Smooth muscle cell (in vitro differentiated cells): Measurements from ENCODE around the gene GBX1. TPM values are rescaled to one million over a fixed set of nuclear protein-coding genes. Genes with fewer than 3 reads are reported as not detected.

Source experiments
- DNase-seq: peaks from one replicate; lab custom pipeline; 2025; ENCODE audit not compliant: unreplicated experiment; lab: John Stamatoyannopoulos, UW
- H2AFZ ChIP-seq: fragments of 200-600 bp; sonication (generic); 2 replicates; pipeline ENCODE4 v1.6.0; 2016; ENCODE audit warnings: antibody characterized with exemption, low read depth, mild to moderate bottlenecking
- H3F3A ChIP-seq: fragments of 200-600 bp; sonication (generic); 2 replicates; pipeline ENCODE4 v1.6.0; 2017; ENCODE audit warnings: antibody characterized with exemption, low read depth
- H3K27ac ChIP-seq: fragments of 200-600 bp; sonication (generic); 2 replicates; pipeline ENCODE4 v1.5.1; 2016; ENCODE audit warnings: low read depth, mild to moderate bottlenecking
- H3K27me3 ChIP-seq: fragments of 200-600 bp; sonication (generic); 2 replicates; pipeline ENCODE4 v1.6.1; 2016; ENCODE audit warnings: low read depth, mild to moderate bottlenecking
- H3K36me3 ChIP-seq: fragments of 200-600 bp; sonication (generic); 2 replicates; pipeline ENCODE4 v1.5.1; 2016; ENCODE audit warnings: low read depth
- H3K4me1 ChIP-seq: fragments of 200-600 bp; sonication (generic); 2 replicates; pipeline ENCODE4 v1.5.1; 2016; ENCODE audit warnings: low read depth
- H3K4me2 ChIP-seq: fragments of 200-600 bp; sonication (generic); 2 replicates; pipeline ENCODE4 v1.6.0; 2016; ENCODE audit warnings: mild to moderate bottlenecking
- H3K4me3 ChIP-seq: fragments of 200-600 bp; sonication (generic); 2 replicates; pipeline ENCODE4 v1.5.1; 2016; ENCODE audit warnings: mild to moderate bottlenecking
- H3K79me2 ChIP-seq: fragments of 200-600 bp; sonication (generic); 2 replicates; pipeline ENCODE4 v1.6.0; 2016; ENCODE audit warnings: low read depth, mild to moderate bottlenecking
- H3K9ac ChIP-seq: fragments of 200-600 bp; sonication (generic); 2 replicates; pipeline ENCODE4 v1.6.0; 2016; ENCODE audit warnings: low read depth
- H3K9me3 ChIP-seq: fragments of 200-600 bp; sonication (generic); replicated peaks from 2 replicates; pipeline ENCODE4 v1.5.1; 2016; ENCODE audit warnings: low read depth
- H4K20me1 ChIP-seq: fragments of 200-600 bp; sonication (generic); 2 replicates; pipeline ENCODE4 v1.6.0; 2016; ENCODE audit warnings: low read depth
- WGBS: methylation state at CpG from one replicate; pipeline ENCODE4 v1.1.7; 2016; ENCODE audit warnings: low lambda C conversion rate; 5-methylcytosine and 5-hydroxymethylcytosine counted together
- polyA plus RNA-seq: library from polyadenylated mRNA; unstranded; fragments of >200 nt; fragmentation: Nextera tagmentation; extraction: Ambion mirVana; gene quantifications from 2 replicates; pipeline ENCODE4 v1.2.1, GENCODE V29; 2016
- total RNA-seq: library from RNA; depleted of rRNA; stranded (reverse); fragments of >200 nt; gene quantifications from 2 replicates; pipeline ENCODE4 v1.2.3, GENCODE V29; 2014
- TF ChIP-seq, protein P1 (sequence below): fragments of 200-600 bp; sonication (generic); IDR thresholded peaks from 2 replicates; pipeline ENCODE4 v1.5.1; 2017; ENCODE audit warnings: borderline replicate concordance, mild to moderate bottlenecking, antibody characterized with exemption; ENCODE audit not compliant: insufficient read depth, poor library complexity, severe bottlenecking

The GBX1 gene
- total and polyA plus RNA-seq, 2 experiments from 2014 or later: not detected

DNA sequence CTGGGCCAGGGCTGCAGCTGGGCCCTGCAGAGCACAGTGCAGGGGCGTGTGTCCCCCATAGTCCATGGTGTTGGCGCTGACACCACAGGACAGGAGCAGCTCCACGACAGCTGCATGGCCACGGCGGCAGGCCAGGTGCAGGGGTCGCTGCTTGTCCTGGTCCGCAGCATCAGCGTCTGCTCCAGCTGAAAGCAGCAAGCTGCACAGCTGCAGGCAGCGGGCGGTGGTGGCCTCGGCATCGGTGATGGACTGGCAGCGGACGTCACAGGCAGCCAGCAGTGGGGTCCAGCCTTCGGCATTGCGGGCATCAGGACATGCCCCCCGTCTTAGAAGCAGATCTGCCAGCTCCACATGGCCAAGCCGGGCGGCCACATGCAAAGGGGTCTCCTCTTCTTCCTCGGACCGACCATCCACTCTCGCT is 13.5 kb upstream of the GBX1 start:
- no peak overlapping the region for H2AFZ ChIP-seq
- no peak overlapping the region for H3K27ac ChIP-seq
- no peak overlapping the region for H3K4me2 ChIP-seq
- no peaks in the 10 kb centered on the region for H3F3A ChIP-seq
- 93% methylated on average over 22 of the region's 22 CpGs for WGBS
- H3K9me3 ChIP-seq: no peaks in the 10 kb centered on the region
- H3K27me3 ChIP-seq: peaks cover 27% of the 10 kb centered on the region
- no peaks in the 10 kb centered on the region for H4K20me1 ChIP-seq
- H3K36me3 ChIP-seq: no peaks in the 10 kb centered on the region
- H3K79me2 ChIP-seq: no peaks in the 10 kb centered on the region
- no peak overlapping the region for H3K4me3 ChIP-seq
- H3K4me1 ChIP-seq: no peaks in the 10 kb centered on the region
- no peak overlapping the region for H3K9ac ChIP-seq
- DNase-seq: no peak
- TF ChIP-seq, protein P1, sequence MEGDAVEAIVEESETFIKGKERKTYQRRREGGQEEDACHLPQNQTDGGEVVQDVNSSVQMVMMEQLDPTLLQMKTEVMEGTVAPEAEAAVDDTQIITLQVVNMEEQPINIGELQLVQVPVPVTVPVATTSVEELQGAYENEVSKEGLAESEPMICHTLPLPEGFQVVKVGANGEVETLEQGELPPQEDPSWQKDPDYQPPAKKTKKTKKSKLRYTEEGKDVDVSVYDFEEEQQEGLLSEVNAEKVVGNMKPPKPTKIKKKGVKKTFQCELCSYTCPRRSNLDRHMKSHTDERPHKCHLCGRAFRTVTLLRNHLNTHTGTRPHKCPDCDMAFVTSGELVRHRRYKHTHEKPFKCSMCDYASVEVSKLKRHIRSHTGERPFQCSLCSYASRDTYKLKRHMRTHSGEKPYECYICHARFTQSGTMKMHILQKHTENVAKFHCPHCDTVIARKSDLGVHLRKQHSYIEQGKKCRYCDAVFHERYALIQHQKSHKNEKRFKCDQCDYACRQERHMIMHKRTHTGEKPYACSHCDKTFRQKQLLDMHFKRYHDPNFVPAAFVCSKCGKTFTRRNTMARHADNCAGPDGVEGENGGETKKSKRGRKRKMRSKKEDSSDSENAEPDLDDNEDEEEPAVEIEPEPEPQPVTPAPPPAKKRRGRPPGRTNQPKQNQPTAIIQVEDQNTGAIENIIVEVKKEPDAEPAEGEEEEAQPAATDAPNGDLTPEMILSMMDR: no peak

DNA sequence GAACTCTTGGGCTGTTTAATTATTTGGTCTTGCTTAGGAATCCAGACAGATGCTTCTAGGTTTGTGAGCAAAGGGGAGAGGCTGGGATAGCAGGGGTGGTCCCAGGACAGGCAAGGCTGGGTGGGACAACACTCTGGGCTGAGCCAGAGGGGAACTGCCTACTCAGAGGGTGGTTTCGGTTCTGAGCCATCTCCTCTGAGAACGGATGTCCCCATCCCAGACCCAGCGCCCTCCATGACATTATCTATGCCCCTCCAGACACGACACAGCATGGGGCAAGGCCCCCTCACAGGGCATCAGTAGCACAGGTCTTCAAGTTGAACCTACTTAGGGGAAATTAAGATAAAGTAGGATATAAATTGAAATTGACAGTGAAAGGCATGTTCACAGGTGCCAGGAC is 12.5 kb upstream of the GBX1 start:
- Histone ChIP-seq H3K4me3 (no peak overlapping the region), H3K79me2 (no peaks in the 10 kb centered on the region), H3K4me2 (no peak overlapping the region), H3K9ac (no peak overlapping the region), H4K20me1 (no peaks in the 10 kb centered on the region), H3K4me1 (no peaks in the 10 kb centered on the region), H3K9me3 (no peaks in the 10 kb centered on the region), H3F3A (no peaks in the 10 kb centered on the region), H3K27ac (no peak overlapping the region), H3K27me3 (peaks cover 38% of the 10 kb centered on the region), H2AFZ (no peak overlapping the region), H3K36me3 (no peaks in the 10 kb centered on the region)
- DNase-seq: no peak
- 89% methylated on average over 4 of the region's 4 CpGs for WGBS
- TF ChIP-seq, protein P1: no peak

DNA sequence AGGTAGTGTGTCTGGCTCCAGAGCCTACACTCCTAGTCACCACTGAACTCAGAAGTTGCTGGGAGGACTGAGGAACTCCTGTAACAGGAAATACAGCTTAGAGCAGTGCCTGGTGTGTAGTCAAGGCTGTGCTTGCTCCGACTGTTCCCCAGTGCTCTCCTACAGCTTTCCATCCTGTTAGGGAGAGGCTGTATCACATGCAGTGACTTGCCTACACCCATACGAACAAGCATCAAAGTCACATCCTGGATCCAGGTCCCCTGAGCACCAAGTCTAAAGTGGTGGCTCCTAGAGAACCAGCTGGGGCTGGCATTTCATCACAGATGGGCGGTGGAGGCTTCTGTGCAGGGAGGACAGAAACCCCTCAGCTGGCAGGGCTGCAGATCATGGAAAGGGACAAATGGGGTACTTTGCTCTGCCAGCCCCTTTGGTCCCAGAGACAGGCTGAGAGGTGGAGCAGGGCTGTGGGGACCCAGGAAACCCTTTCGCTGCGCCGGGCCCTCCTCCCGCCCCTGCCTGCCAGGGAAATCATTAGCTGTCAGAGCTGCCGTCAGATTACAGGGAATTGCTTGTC is 11.9 kb upstream of the GBX1 start:
- peaks cover 39% of the 10 kb centered on the region for H3K27me3 ChIP-seq
- H3K9ac ChIP-seq: no peak overlapping the region
- H3K27ac ChIP-seq: no peak overlapping the region
- no peak overlapping the region for H3K4me2 ChIP-seq
- no peaks in the 10 kb centered on the region for H3K36me3 ChIP-seq
- no peaks in the 10 kb centered on the region for H3K4me1 ChIP-seq
- no peak for DNase-seq
- H3K9me3 ChIP-seq: no peaks in the 10 kb centered on the region
- TF ChIP-seq, protein P1: no peak
- H2AFZ ChIP-seq: no peak overlapping the region
- WGBS: 91% methylated on average over 8 of the region's 8 CpGs
- no peaks in the 10 kb centered on the region for H3K79me2 ChIP-seq
- H4K20me1 ChIP-seq: no peaks in the 10 kb centered on the region
- H3K4me3 ChIP-seq: no peak overlapping the region
- H3F3A ChIP-seq: no peaks in the 10 kb centered on the region

DNA sequence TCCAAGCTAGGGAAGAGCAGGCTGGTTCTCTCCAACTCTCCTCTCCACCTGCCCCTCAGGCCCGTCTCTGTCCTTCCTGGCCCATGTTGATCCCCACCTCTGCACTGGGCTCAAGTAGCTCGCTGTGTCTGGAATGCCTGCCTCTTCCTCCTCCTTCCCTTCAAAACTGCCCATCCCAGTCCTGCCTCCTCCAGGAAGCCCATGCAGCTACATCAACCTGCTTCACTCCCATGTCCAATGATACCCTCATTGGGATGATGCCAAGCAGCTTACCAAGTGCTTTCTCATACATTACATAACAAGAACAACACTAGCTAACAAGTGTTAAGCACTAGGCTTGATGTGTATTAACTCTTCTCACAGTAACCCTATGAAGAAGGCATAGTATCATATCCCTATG is 11.3 kb upstream of the GBX1 start:
- Histone ChIP-seq H2AFZ (no peak overlapping the region), H3K79me2 (no peaks in the 10 kb centered on the region), H3F3A (no peaks in the 10 kb centered on the region), H4K20me1 (no peaks in the 10 kb centered on the region), H3K4me3 (no peak overlapping the region), H3K9ac (no peak overlapping the region), H3K27me3 (peaks cover 39% of the 10 kb centered on the region), H3K36me3 (no peaks in the 10 kb centered on the region), H3K4me2 (no peak overlapping the region), H3K4me1 (no peaks in the 10 kb centered on the region), H3K9me3 (no peaks in the 10 kb centered on the region), H3K27ac (no peak overlapping the region)
- DNase-seq: no peak
- TF ChIP-seq, protein P1: no peak
- WGBS: 88% methylated on average over 2 of the region's 2 CpGs
